Femur (tissue), 1 donor: Measurements from ENCODE around the gene GGCX.

Source experiments
- DNase-seq: peaks from one replicate; pipeline ENCODE4 v3.0.0-alpha.2; 2017

The GGCX gene

DNA sequence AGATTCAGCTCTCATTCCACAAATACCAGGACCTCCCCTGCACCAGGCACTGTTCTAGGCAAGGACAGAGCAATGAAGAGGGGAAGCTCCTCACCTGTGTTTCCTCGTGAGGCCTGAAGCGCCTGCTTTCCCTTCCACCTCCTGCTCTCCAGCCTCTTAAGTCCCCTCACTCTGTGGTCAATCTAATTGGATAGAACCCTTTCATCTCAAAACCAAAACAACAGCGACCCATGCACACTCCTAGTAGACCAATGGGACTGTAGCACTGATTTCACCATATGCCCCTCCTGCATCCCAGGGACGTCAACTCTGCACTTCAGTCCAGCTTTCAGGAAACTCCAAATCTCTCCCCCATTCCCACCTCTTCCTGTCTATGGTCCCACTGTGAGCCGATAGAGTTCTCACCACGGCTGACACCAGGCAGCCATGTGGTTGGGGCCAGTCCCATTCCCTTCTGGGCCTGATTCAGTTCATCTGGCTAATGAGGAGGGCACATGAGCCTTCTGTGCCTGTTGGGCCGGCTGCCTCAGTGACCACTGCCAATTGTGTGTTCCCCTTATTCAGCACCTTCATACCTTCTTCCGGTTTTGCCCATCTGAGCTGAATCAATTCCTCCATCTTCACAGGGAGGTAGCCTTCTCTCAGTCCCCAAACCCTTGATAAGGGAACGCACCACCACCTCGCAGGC, 55.6 kb downstream of the GGCX start:
- no peak for DNase-seq

DNA sequence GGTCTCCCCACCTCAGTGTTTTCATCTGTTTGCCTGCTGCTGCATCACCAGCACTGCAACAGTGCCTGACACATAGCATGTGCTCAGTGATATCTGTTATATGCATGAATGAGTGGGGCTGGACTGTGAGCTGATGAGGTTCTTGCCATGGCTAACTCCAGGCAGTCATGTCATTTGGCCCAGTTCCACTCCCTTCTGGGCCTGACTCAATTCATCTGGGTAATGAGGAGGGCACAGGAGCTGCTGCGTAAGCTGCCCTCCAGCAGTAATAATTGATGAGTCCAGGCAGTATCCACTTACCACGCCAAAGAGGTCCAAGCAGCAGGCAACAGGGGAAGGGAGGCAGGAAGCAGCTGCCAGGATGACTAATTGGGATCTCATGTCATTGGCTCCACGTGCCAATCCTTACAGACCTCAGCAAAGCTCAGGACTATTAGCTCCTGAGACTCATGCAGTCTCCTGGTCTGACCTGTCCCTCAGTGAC, 56.5 kb downstream of the GGCX start:
- DNase-seq = peak; percentile 68

GRCh38 chr2:85503851-85504777, 57.2 kb downstream of the GGCX start:
- no peak for DNase-seq

GRCh38 chr2:85503168-85503850, 58.0 kb downstream of the GGCX start:
- DNase-seq = no peak

DNA sequence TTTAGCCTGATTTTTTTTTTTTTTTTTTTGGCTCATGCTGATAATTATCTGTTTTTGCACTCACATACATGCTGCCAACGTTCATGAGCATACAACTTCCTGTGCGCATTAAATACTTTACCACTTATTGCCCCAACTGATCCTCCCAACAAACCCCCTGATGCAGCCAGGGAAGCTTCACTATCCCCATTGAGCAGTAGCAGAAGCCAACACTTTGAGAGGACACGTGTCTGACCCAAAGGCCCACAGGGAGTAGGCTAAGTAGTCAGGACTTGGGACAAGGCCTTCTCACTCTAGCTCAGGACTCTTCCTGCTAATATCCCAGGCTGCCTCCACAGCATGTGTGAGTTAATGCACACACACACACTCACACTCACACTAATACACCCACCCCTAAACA, 58.6 kb downstream of the GGCX start:
- no peak for DNase-seq

DNA sequence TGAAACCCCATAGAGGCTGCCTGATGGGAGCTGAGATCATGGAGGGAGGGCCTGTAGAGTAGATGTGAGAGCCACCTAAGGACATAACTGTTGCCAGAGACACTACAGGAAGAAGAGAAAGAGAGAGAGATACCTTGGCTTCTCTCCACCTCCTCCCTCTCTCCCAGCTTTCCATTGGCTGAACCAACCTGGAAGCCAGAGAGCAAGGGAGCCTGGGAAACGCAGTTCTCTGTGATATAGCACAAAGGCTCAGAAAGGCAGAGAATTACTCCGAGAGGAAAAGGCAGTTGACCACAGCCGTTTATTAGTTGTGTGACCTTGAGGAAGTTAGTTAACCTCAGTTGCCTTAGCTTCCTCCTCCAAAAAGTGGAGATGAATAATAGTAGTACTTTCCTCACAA, 60.0 kb downstream of the GGCX start:
- no peak for DNase-seq

GRCh38 chr2:85497944-85498630, 63.2 kb downstream of the GGCX start:
- no peak for DNase-seq

DNA sequence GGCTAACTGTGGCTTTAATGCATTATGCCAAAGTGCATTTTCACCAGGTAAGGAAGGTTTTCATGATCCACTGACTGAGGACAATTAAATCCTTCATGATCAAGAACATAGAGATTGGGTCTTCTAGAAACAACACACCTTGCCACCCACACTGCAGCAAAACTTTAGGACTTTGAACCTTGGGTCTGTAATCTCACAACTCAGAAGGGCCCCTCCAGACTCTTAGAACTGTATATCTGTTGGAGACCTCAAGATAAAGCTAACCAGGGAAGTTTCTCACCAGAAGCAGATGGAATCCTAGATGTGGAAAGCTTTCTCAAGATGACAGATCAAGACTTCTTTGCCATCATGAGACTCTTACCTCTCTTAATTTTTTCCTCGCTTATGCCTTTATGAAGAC, 64.9 kb downstream of the GGCX start:
- DNase-seq = no peak
